K562 (cell line): ENCODE data around the gene PARD3B. TPM values are rescaled to one million over a fixed set of nuclear protein-coding genes. Genes with fewer than 3 reads are reported as not detected.

Source experiments
- ATAC-seq: fragments of 200-7000 bp; cut with Tn5 transposase; 3 replicates; pipeline ENCODE4 v1.9.1; 2020; ENCODE audit warnings: moderate library complexity
- BruUV-seq: library from RNA; stranded (reverse); fragments of 400-500 nt; replicated peaks from 2 replicates; lab custom pipeline; 2021; lab: Mats Ljungman, UMichigan
- CTCF ChIA-PET: fragments of 300-600 bp; formaldehyde crosslinking; extraction: SDS; loops from one replicate; lab custom pipeline; 2021; ENCODE audit warnings: low intra/inter-chr PET ratio; lab: Yijun Ruan, JAX
- POLR2A ChIA-PET: fragments of 300-600, 350-650 bp; sonication (Branson Sonifier 250); formaldehyde crosslinking; extraction: SDS; loops from one replicate; lab custom pipeline; 2021; ENCODE audit warnings: antibody characterized with exemption, inconsistent platforms; lab: Yijun Ruan, JAX
- DNase-seq, 4 experiments: peaks; one replicate each; pipeline versions ENCODE4 v3.0.0 to v3.0.0-alpha.2; 2011 to 2018; ENCODE audit warnings: low spot score in 3 of 4, mixed read lengths in 3 of 4; ENCODE audit errors: extremely low read depth in 1 of 4
- FAIRE-seq: peaks from 2 replicates; lab custom pipeline; 2011; peaks lifted over from hg19 to GRCh38; lab: Jason Lieb, UNC
- H2AFZ ChIP-seq: 2 replicates; pipeline ENCODE4 v1.6.0; 2011; ENCODE audit warnings: low read depth, low read length, control low read depth, inconsistent platforms
- H3K27ac ChIP-seq: fragments of 200-600 bp; 3 replicates; pipeline ENCODE4 v1.8.0; 2011; ENCODE audit warnings: low read depth, mild to moderate bottlenecking, control low read depth, inconsistent platforms, low read length, moderate library complexity, mixed read lengths; ENCODE audit errors: extremely low read depth
- H3K27me3 ChIP-seq, 2 experiments: fragments of 300-600 bp in 1 of 2; 2 replicates in 1 of 2; 3 replicates in 1 of 2; pipeline versions ENCODE4 v1.6.0 to v1.8.0; 2011; ENCODE audit warnings: inconsistent platforms in 2 of 2, low read length in 2 of 2, mild to moderate bottlenecking in 1 of 2, mixed read lengths in 1 of 2, moderate library complexity in 1 of 2; ENCODE audit not compliant: control insufficient read depth in 2 of 2, insufficient read depth in 2 of 2
- H3K36me3 ChIP-seq: fragments of 300-600 bp; 3 replicates; pipeline ENCODE4 v1.8.0; 2011; ENCODE audit warnings: mild to moderate bottlenecking, low read length, inconsistent platforms; ENCODE audit not compliant: control insufficient read depth, insufficient read depth
- H3K4me1 ChIP-seq, 2 experiments: fragments of 200-600 bp in 1 of 2; replicated peaks in 1 of 2; 2 replicates in 1 of 2; 3 replicates in 1 of 2; pipeline versions ENCODE4 v1.5.1 to v1.8.0; 2011; ENCODE audit warnings: inconsistent platforms in 2 of 2, low read length in 2 of 2, mild to moderate bottlenecking in 1 of 2, mixed read lengths in 1 of 2, moderate library complexity in 1 of 2; ENCODE audit not compliant: control insufficient read depth in 2 of 2, insufficient read depth in 2 of 2
- H3K4me2 ChIP-seq: 2 replicates; pipeline ENCODE4 v1.6.1; 2011; ENCODE audit warnings: low read length, control low read depth, inconsistent platforms, mixed read lengths; ENCODE audit not compliant: insufficient read depth
- H3K4me3 ChIP-seq: fragments of 200-600 bp; sonication (generic), shearing (Covaris generic); 2 replicates; pipeline ENCODE4 v1.5.1; 2016; ENCODE audit warnings: control low read depth, inconsistent platforms
- H3K79me2 ChIP-seq: fragments of 200-600 bp; 3 replicates; pipeline ENCODE4 v1.8.0; 2011; ENCODE audit warnings: low read length, inconsistent platforms; ENCODE audit not compliant: control insufficient read depth, insufficient read depth
- H3K9ac ChIP-seq, 2 experiments: 2 replicates each; pipeline versions ENCODE4 v1.6.0 to v1.6.1; 2011; ENCODE audit warnings: low read depth in 2 of 2, low read length in 2 of 2, control low read depth in 1 of 2, inconsistent platforms in 1 of 2, mild to moderate bottlenecking in 1 of 2, mixed read lengths in 1 of 2; ENCODE audit not compliant: insufficient read depth in 1 of 2
- H3K9me1 ChIP-seq: one replicate; pipeline ENCODE4 v1.6.0; 2011; ENCODE audit warnings: inconsistent platforms, mild to moderate bottlenecking, low read length, moderate library complexity; ENCODE audit not compliant: control insufficient read depth, insufficient read depth
- H3K9me3 ChIP-seq: replicated peaks from 2 replicates; pipeline ENCODE4 v1.5.1; 2011; ENCODE audit warnings: low read depth, low read length, inconsistent platforms; ENCODE audit not compliant: control insufficient read depth, insufficient read depth
- H4K20me1 ChIP-seq: replicated peaks from 2 replicates; pipeline ENCODE4 v1.6.1; 2011; ENCODE audit warnings: low read length, inconsistent platforms, mixed read lengths; ENCODE audit not compliant: control insufficient read depth, insufficient read depth
- CREB1 ChIP-seq, 2 experiments: sonication (generic) in 1 of 2; formaldehyde crosslinking in 1 of 2; IDR thresholded peaks; 2 replicates each; pipeline versions ENCODE4 v1.6.1 to v1.8.0; 2012 to 2022; ENCODE audit warnings: inconsistent platforms in 1 of 2, mild to moderate bottlenecking in 1 of 2, missing genetic modification reagents in 1 of 2, moderate library complexity in 1 of 2
- CXXC5 ChIP-seq: fragments of 250-450 bp; sonication (Bioruptor Pico); IDR thresholded peaks from 2 replicates; pipeline ENCODE4 v1.8.0; 2022; ENCODE audit warnings: inconsistent platforms, mild to moderate bottlenecking, moderate library complexity
- EWSR1 ChIP-seq: fragments of 450-650 bp; IDR thresholded peaks from 2 replicates; pipeline ENCODE4 v1.6.1; 2018; ENCODE audit warnings: borderline replicate concordance, mild to moderate bottlenecking, low read depth, moderate library complexity; ENCODE audit not compliant: partially characterized antibody
- HMG20B ChIP-seq: fragments of 250-450 bp; sonication (Bioruptor Pico); IDR thresholded peaks from 2 replicates; pipeline ENCODE4 v1.5.0; 2021; ENCODE audit warnings: mild to moderate bottlenecking
- KAT7 ChIP-seq: sonication (generic); formaldehyde crosslinking; IDR thresholded peaks from 2 replicates; pipeline ENCODE4 v1.8.0; 2022; ENCODE audit warnings: missing genetic modification reagents, mild to moderate bottlenecking, borderline replicate concordance
- ZNF445 ChIP-seq: fragments of 250-450 bp; sonication (Bioruptor Pico); IDR thresholded peaks from 2 replicates; pipeline ENCODE4 v1.4.0; 2020; ENCODE audit warnings: low read depth, mild to moderate bottlenecking, moderate library complexity
- WGBS: fragments of 100-300 bp; shearing (Covaris generic); methylation state at CpG from one replicate; pipeline ENCODE4 v1.1.6; 2016; ENCODE audit warnings: low coverage, mixed read lengths; ENCODE audit not compliant: insufficient coverage; ENCODE audit errors: missing lambda C conversion rate; 5-methylcytosine and 5-hydroxymethylcytosine counted together
- in situ Hi-C: fragments of 300-500 bp; cut with MboI; formaldehyde crosslinking; loops from 4 replicates; pipeline ENCODE4 v1.15.0; 2018; ENCODE audit warnings: inconsistent platforms, mixed read lengths
- intact Hi-C: fragments of 100-400 bp; cut with micrococcal nuclease; formaldehyde crosslinking; loops from 2 replicates; pipeline ENCODE4 v1.14.2; 2022
- polyA plus RNA-seq, 8 experiments: library from polyadenylated mRNA; depleted of rRNA in 4 of 8; stranded (reverse) in 5 of 8; unstranded in 3 of 8; fragments of >200 nt; fragmentation: Nextera tagmentation in 2 of 8; fragmentation: Illumina TruSeq in 1 of 8; extraction: Ambion mirVana in 2 of 8; extraction: Trizol in 1 of 8; gene quantifications; 2 replicates each; pipeline versions ENCODE4 v1.2.1 to v1.2.3, GENCODE V29; 2011 to 2014; ENCODE audit warnings: inconsistent platforms in 1 of 8, missing spikeins in 1 of 8
- total RNA-seq, 7 experiments: library from RNA; depleted of rRNA in 6 of 7; stranded (reverse); fragments of >200 nt in 6 of 7; fragmentation: Illumina TruSeq in 2 of 7; extraction: Trizol in 2 of 7; gene quantifications; 2 replicates each; pipeline versions ENCODE4 v1.2.1 to v1.2.3, GENCODE V29; 2011 to 2021; ENCODE audit warnings: low replicate concordance in 1 of 7
- TF ChIP-seq, protein P1 (sequence below): fragments of 450-650 bp; formaldehyde crosslinking; IDR thresholded peaks from 2 replicates; pipeline ENCODE4 v1.4.0; 2022; ENCODE audit warnings: missing genetic modification characterization
- TF ChIP-seq, protein P2 (sequence below), 2 experiments: IDR thresholded peaks; 2 replicates each; pipeline ENCODE4 v1.6.1; 2012; ENCODE audit warnings: improper control_type of control experiment in 2 of 2, low read depth in 2 of 2, low read length in 2 of 2, borderline replicate concordance in 1 of 2
- TF ChIP-seq, protein P3 (sequence below), 2 experiments: fragments of 200-800 bp in 1 of 2; sonication (Bioruptor generic) in 1 of 2; sonication (generic) in 1 of 2; formaldehyde crosslinking in 1 of 2; IDR thresholded peaks in 1 of 2; conservative IDR thresholded peaks in 1 of 2; 2 replicates each; pipeline versions ENCODE4 v1.5.0 to v1.6.1; 2016 to 2020; ENCODE audit warnings: missing compliant biosample characterization in 1 of 2, missing genetic modification characterization in 1 of 2, missing genetic modification reagents in 1 of 2
- TF ChIP-seq, protein P4 (sequence below): sonication (generic); formaldehyde crosslinking; IDR thresholded peaks from 2 replicates; pipeline ENCODE4 v1.5.0; 2020; ENCODE audit warnings: missing genetic modification reagents
- TF ChIP-seq, protein P5 (sequence below), 2 experiments: fragments of 450-650 bp; IDR thresholded peaks; 2 replicates each; pipeline ENCODE4 v1.6.1; 2016
- TF ChIP-seq, protein P6 (sequence below): sonication (generic); formaldehyde crosslinking; IDR thresholded peaks from 2 replicates; pipeline ENCODE4 v1.8.0; 2022; ENCODE audit warnings: missing genetic modification reagents, mild to moderate bottlenecking, moderate library complexity, borderline replicate concordance

PARD3B gene
- total and polyA plus RNA-seq, 9 of the 15 experiments (the other 6 are each of a cell fraction or from before 2014, with no cell fraction given), result 0.15 to 3.0 (median 1.1) TPM

DNA sequence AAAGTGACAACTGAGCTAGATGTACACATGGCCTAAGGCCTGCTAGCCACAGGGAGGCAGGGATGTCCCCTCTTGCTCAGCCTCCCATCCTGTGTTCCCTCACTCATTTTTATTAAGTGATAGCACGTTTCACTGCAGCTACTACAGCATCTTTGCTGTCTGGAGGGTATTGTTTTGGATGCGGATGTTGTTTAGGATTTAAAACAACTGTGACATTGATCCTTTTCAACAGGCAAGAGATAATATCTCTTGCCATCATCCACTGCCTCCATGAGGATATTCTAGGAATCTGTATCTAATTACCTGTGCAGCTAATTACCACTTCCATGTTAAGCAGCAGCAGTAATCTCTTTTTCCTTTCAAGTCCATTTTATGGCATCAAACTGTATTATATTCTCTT lies 345.4 kb downstream of the PARD3B start:
- WGBS, result 22% methylated on average over 2 of the region's 2 CpGs
- ChIA-PET POLR2A (interaction anchor here (0.8 kb wide), 1 partner anchor 1296 kb away, joined by 3 read pairs; no protein-coding TSS in a partner anchor), CTCF (interaction anchor here (0.7 kb wide), 1 partner anchor 444 kb away, joined by 3 read pairs; no protein-coding TSS in a partner anchor)
- no peaks in the 10 kb centered on the region for H3K27me3 ChIP-seq
- intact Hi-C loops, result no loop called here
- no peak for FAIRE-seq
- H3K27ac ChIP-seq, result no peak overlapping the region
- no peaks in the 10 kb centered on the region for H3K9me1 ChIP-seq
- no peak overlapping the region for H3K4me3 ChIP-seq
- BruUV-seq, result no TSS peak
- H2AFZ ChIP-seq, result no peak overlapping the region
- DNase-seq, result no peak
- no peaks in the 10 kb centered on the region for H3K36me3 ChIP-seq
- no peaks in the 10 kb centered on the region for H3K4me1 ChIP-seq
- no peaks in the 10 kb centered on the region for H3K79me2 ChIP-seq
- no peaks in the 10 kb centered on the region for H4K20me1 ChIP-seq
- no peaks in the 10 kb centered on the region for H3K9me3 ChIP-seq
- no peak overlapping the region for H3K4me2 ChIP-seq
- in situ Hi-C loops, result no loop called here
- ATAC-seq, result no peak
- H3K9ac ChIP-seq, result no peak overlapping the region
- TF ChIP-seq EWSR1, result no peak
- TF ChIP-seq, protein P1, sequence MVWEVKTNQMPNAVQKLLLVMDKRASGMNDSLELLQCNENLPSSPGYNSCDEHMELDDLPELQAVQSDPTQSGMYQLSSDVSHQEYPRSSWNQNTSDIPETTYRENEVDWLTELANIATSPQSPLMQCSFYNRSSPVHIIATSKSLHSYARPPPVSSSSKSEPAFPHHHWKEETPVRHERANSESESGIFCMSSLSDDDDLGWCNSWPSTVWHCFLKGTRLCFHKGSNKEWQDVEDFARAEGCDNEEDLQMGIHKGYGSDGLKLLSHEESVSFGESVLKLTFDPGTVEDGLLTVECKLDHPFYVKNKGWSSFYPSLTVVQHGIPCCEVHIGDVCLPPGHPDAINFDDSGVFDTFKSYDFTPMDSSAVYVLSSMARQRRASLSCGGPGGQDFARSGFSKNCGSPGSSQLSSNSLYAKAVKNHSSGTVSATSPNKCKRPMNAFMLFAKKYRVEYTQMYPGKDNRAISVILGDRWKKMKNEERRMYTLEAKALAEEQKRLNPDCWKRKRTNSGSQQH (CRISPR knock-in tag), result no peak
- TF ChIP-seq, protein P2, sequence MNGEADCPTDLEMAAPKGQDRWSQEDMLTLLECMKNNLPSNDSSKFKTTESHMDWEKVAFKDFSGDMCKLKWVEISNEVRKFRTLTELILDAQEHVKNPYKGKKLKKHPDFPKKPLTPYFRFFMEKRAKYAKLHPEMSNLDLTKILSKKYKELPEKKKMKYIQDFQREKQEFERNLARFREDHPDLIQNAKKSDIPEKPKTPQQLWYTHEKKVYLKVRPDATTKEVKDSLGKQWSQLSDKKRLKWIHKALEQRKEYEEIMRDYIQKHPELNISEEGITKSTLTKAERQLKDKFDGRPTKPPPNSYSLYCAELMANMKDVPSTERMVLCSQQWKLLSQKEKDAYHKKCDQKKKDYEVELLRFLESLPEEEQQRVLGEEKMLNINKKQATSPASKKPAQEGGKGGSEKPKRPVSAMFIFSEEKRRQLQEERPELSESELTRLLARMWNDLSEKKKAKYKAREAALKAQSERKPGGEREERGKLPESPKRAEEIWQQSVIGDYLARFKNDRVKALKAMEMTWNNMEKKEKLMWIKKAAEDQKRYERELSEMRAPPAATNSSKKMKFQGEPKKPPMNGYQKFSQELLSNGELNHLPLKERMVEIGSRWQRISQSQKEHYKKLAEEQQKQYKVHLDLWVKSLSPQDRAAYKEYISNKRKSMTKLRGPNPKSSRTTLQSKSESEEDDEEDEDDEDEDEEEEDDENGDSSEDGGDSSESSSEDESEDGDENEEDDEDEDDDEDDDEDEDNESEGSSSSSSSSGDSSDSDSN (IDR thresholded peaks at IDR 0.05; ENCODE audit: borderline replicate concordance in 1 of 2, low read depth in 2 of 2, low read length in 2 of 2), result no peak
- TF ChIP-seq, protein P3, sequence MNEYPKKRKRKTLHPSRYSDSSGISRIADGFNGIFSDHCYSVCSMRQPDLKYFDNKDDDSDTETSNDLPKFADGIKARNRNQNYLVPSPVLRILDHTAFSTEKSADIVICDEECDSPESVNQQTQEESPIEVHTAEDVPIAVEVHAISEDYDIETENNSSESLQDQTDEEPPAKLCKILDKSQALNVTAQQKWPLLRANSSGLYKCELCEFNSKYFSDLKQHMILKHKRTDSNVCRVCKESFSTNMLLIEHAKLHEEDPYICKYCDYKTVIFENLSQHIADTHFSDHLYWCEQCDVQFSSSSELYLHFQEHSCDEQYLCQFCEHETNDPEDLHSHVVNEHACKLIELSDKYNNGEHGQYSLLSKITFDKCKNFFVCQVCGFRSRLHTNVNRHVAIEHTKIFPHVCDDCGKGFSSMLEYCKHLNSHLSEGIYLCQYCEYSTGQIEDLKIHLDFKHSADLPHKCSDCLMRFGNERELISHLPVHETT (CRISPR knock-in tag; conservative IDR thresholded peaks at IDR 0.05 in 1 of 2, IDR thresholded peaks at IDR 0.05 in 1 of 2), result no peak
- no peak for TF ChIP-seq KAT7 (CRISPR knock-in tag)
- TF ChIP-seq HMG20B (CRISPR knock-in tag), result no peak
- TF ChIP-seq, protein P4, sequence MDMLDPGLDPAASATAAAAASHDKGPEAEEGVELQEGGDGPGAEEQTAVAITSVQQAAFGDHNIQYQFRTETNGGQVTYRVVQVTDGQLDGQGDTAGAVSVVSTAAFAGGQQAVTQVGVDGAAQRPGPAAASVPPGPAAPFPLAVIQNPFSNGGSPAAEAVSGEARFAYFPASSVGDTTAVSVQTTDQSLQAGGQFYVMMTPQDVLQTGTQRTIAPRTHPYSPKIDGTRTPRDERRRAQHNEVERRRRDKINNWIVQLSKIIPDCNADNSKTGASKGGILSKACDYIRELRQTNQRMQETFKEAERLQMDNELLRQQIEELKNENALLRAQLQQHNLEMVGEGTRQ (CRISPR knock-in tag), result no peak
- TF ChIP-seq, protein P5, sequence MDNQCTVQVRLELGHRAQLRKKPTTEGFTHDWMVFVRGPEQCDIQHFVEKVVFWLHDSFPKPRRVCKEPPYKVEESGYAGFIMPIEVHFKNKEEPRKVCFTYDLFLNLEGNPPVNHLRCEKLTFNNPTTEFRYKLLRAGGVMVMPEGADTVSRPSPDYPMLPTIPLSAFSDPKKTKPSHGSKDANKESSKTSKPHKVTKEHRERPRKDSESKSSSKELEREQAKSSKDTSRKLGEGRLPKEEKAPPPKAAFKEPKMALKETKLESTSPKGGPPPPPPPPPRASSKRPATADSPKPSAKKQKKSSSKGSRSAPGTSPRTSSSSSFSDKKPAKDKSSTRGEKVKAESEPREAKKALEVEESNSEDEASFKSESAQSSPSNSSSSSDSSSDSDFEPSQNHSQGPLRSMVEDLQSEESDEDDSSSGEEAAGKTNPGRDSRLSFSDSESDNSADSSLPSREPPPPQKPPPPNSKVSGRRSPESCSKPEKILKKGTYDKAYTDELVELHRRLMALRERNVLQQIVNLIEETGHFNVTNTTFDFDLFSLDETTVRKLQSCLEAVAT (IDR thresholded peaks at IDR 0.05), result no peak
- TF ChIP-seq CXXC5 (CRISPR knock-in tag), result no peak
- TF ChIP-seq, protein P6, sequence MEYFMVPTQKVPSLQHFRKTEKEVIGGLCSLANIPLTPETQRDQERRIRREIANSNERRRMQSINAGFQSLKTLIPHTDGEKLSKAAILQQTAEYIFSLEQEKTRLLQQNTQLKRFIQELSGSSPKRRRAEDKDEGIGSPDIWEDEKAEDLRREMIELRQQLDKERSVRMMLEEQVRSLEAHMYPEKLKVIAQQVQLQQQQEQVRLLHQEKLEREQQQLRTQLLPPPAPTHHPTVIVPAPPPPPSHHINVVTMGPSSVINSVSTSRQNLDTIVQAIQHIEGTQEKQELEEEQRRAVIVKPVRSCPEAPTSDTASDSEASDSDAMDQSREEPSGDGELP (CRISPR knock-in tag), result no peak
- TF ChIP-seq ZNF445, result no peak
- TF ChIP-seq CREB1 (IDR thresholded peaks at IDR 0.05), result no peak
- no peak for TF ChIP-seq CREB1 (CRISPR knock-in tag; IDR thresholded peaks at IDR 0.05)
